Endodermal cell (in vitro differentiated cells): ENCODE results near the gene ASAP2. TPM values are rescaled to one million over a fixed set of nuclear protein-coding genes. Genes with fewer than 3 reads are reported as not detected.

ENCODE experiments used
- DNase-seq: peaks from one replicate; pipeline ENCODE4 v3.0.0-alpha.2; 2017
- H3K27ac ChIP-seq: 2 replicates; pipeline ENCODE4 v1.5.1; 2013; ENCODE audit warnings: mild to moderate bottlenecking, low read depth, low read length, moderate library complexity
- H3K27me3 ChIP-seq: 2 replicates; pipeline ENCODE4 v1.6.1; 2013; ENCODE audit warnings: mild to moderate bottlenecking, low read length, moderate library complexity; ENCODE audit not compliant: insufficient read depth, control insufficient read depth, poor library complexity, severe bottlenecking
- H3K36me3 ChIP-seq: 2 replicates; pipeline ENCODE4 v1.7.0; 2013; ENCODE audit warnings: mild to moderate bottlenecking, low read length, moderate library complexity; ENCODE audit not compliant: control insufficient read depth, insufficient read depth
- H3K4me1 ChIP-seq: one replicate; pipeline ENCODE4 v1.7.0; 2013; ENCODE audit warnings: low read length; ENCODE audit not compliant: control insufficient read depth, insufficient read depth
- H3K4me3 ChIP-seq: 2 replicates; pipeline ENCODE4 v1.5.1; 2013; ENCODE audit warnings: mild to moderate bottlenecking, low read length, moderate library complexity
- H3K9ac ChIP-seq: 2 replicates; pipeline ENCODE4 v1.6.1; 2013; ENCODE audit warnings: mild to moderate bottlenecking, low read length, moderate library complexity; ENCODE audit not compliant: poor library complexity, severe bottlenecking; ENCODE audit errors: extremely low read depth
- H3K9me3 ChIP-seq: 2 replicates; pipeline ENCODE4 v1.6.1; 2013; ENCODE audit warnings: mild to moderate bottlenecking, low read length, moderate library complexity; ENCODE audit not compliant: control insufficient read depth
- H3K27ac Mint-ChIP-seq: 2 replicates; pipeline ENCODE4 v1.8.0; 2020; ENCODE audit warnings: mixed read lengths
- H3K27me3 Mint-ChIP-seq: 2 replicates; pipeline ENCODE4 v1.8.0; 2021; ENCODE audit warnings: mild to moderate bottlenecking, mixed read lengths; ENCODE audit not compliant: insufficient read depth
- H3K36me3 Mint-ChIP-seq: 2 replicates; pipeline ENCODE4 v1.8.0; 2020; ENCODE audit warnings: low read depth, mixed read lengths
- H3K4me1 Mint-ChIP-seq: 2 replicates; pipeline ENCODE4 v1.8.0; 2020; ENCODE audit warnings: mixed read lengths
- H3K4me3 Mint-ChIP-seq: 2 replicates; pipeline ENCODE4 v1.8.0; 2020; ENCODE audit warnings: mild to moderate bottlenecking, moderate library complexity, mixed read lengths
- H3K9me3 Mint-ChIP-seq: 2 replicates; pipeline ENCODE4 v1.8.0; 2020; ENCODE audit warnings: mild to moderate bottlenecking, mixed read lengths
- CTCF ChIP-seq: fragments of 200-600 bp; sonication (generic); conservative IDR thresholded peaks from 2 replicates; pipeline ENCODE4 v1.5.0; 2021; ENCODE audit warnings: antibody characterized with exemption, mild to moderate bottlenecking
- WGBS, 2 experiments: methylation state at CpG; one replicate each; pipeline versions ENCODE4 v1.1.5 to v1.1.7; 2013; ENCODE audit warnings: missing lambda C conversion rate in 2 of 2, mixed read lengths in 1 of 2; ENCODE audit not compliant: insufficient coverage in 1 of 2, insufficient read length in 1 of 2; 5-methylcytosine and 5-hydroxymethylcytosine counted together
- total RNA-seq, 2 donors: library from RNA; stranded (reverse); fragmentation: NEBNext Ultra II Directional in 1 of 2; extraction: Animal tissue kit (Norgen Biotek cat#: 25700) in 1 of 2; gene quantifications; 2 replicates in 1 of 2; 3 replicates in 1 of 2; pipeline ENCODE4 v1.2.1, GENCODE V29; 2021

ASAP2 gene
- total RNA-seq, 2 donors from 2014 or later = 11.8 to 20.4 TPM

DNA sequence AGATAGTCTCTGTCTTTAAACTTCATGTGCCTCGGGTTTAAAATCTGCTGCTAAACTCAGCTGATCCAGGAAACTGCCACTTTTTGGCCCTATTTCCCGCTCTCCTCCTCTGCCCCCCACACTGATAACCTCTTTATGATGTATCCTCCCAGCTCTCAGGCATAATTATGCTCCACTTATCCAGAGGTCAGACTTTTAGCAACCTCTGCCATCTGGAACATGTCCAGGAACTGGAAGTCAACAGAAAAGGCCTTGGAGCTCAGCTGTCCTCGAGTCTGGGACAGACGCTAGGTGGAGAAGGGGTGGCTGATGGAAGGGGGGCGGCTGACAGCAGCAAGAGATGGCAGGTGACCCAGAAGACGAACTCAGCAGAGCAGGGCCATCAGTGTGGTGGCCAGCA lies 41.2 kb downstream of the ASAP2 start:
- Mint-ChIP-seq H3K27ac (no peak overlapping the region), H3K27me3 (peaks cover 4% of the 10 kb centered on the region), H3K4me3 (no peak overlapping the region), H3K9me3 (no peaks in the 10 kb centered on the region), H3K4me1 (peaks cover 10% of the 10 kb centered on the region), H3K36me3 (no peaks in the 10 kb centered on the region)
- TF ChIP-seq CTCF = no peak
- H3K9ac ChIP-seq = no peak overlapping the region
- no peak overlapping the region for H3K4me3 ChIP-seq
- no peaks in the 10 kb centered on the region for H3K9me3 ChIP-seq
- no peaks in the 10 kb centered on the region for H3K36me3 ChIP-seq
- H3K4me1 ChIP-seq = no peaks in the 10 kb centered on the region
- H3K27ac ChIP-seq = peak overlapping the region; percentile 83
- no peaks in the 10 kb centered on the region for H3K27me3 ChIP-seq
- 93 to 100% methylated on average over 1 to 6 of the region's 6 CpGs for WGBS, 2 experiments
- DNase-seq = no peak

DNA sequence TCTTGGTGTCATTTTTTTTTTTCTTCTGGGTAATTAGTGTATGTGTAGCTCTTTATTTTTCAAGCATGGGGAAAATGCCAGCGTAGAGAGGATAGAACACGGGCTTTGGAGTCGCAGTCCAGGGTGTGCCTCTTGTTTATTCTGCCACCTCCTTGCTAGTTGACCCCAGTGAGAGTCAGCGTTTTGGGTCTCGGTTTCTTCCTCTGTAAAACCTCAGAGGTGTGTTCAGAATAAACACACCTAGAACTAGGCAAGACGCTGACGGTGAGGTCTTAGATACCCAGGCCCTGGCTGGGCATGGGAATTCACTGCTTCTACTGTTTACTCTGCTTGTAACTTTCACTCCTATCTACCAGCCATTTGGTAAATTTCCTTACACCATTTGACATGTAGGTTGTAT lies 41.8 kb downstream of the ASAP2 start:
- Histone ChIP-seq H3K27ac (no peak overlapping the region), H3K27me3 (no peaks in the 10 kb centered on the region), H3K9me3 (no peaks in the 10 kb centered on the region), H3K36me3 (no peaks in the 10 kb centered on the region), H3K4me3 (no peak overlapping the region), H3K4me1 (no peaks in the 10 kb centered on the region), H3K9ac (no peak overlapping the region)
- TF ChIP-seq CTCF = no peak
- peaks cover 4% of the 10 kb centered on the region for H3K27me3 Mint-ChIP-seq
- H3K36me3 Mint-ChIP-seq = no peaks in the 10 kb centered on the region
- DNase-seq = no peak
- no peak overlapping the region for H3K4me3 Mint-ChIP-seq
- H3K4me1 Mint-ChIP-seq = peaks cover 10% of the 10 kb centered on the region
- WGBS, 2 experiments = 97 to 98% methylated on average over 6 to 7 of the region's 7 CpGs
- H3K27ac Mint-ChIP-seq = no peak overlapping the region
- H3K9me3 Mint-ChIP-seq = no peaks in the 10 kb centered on the region

- Histone ChIP-seq H3K27me3 (no peaks in the 10 kb centered on the region), H3K9me3 (no peaks in the 10 kb centered on the region), H3K4me3 (no peak overlapping the region), H3K4me1 (no peaks in the 10 kb centered on the region), H3K36me3 (no peaks in the 10 kb centered on the region), H3K27ac (no peak overlapping the region), H3K9ac (no peak overlapping the region)
- WGBS, 2 experiments = 80 to 100% methylated on average over 2 to 10 of the region's 10 CpGs
- Mint-ChIP-seq H3K4me3 (no peak overlapping the region), H3K4me1 (peaks cover 10% of the 10 kb centered on the region), H3K36me3 (no peaks in the 10 kb centered on the region), H3K27ac (no peak overlapping the region), H3K27me3 (peaks cover 4% of the 10 kb centered on the region), H3K9me3 (no peaks in the 10 kb centered on the region)
- no peak for TF ChIP-seq CTCF
- no peak for DNase-seq
Measured at GRCh38 chr2:9249020-9249800, 42.6 kb downstream of the ASAP2 start.
